Measurements from ENCODE around the gene GIGYF1. TPM values are rescaled to one million over a fixed set of nuclear protein-coding genes. Genes with fewer than 3 reads are reported as not detected.
"Not testable (repeated sequence)": the region's sequence is repeated elsewhere in the genome, so short reads cannot be mapped to it uniquely, and the experiment has no call there.

The GIGYF1 gene
- polyA plus RNA-seq, 1 donor = 39.7 TPM

DNA sequence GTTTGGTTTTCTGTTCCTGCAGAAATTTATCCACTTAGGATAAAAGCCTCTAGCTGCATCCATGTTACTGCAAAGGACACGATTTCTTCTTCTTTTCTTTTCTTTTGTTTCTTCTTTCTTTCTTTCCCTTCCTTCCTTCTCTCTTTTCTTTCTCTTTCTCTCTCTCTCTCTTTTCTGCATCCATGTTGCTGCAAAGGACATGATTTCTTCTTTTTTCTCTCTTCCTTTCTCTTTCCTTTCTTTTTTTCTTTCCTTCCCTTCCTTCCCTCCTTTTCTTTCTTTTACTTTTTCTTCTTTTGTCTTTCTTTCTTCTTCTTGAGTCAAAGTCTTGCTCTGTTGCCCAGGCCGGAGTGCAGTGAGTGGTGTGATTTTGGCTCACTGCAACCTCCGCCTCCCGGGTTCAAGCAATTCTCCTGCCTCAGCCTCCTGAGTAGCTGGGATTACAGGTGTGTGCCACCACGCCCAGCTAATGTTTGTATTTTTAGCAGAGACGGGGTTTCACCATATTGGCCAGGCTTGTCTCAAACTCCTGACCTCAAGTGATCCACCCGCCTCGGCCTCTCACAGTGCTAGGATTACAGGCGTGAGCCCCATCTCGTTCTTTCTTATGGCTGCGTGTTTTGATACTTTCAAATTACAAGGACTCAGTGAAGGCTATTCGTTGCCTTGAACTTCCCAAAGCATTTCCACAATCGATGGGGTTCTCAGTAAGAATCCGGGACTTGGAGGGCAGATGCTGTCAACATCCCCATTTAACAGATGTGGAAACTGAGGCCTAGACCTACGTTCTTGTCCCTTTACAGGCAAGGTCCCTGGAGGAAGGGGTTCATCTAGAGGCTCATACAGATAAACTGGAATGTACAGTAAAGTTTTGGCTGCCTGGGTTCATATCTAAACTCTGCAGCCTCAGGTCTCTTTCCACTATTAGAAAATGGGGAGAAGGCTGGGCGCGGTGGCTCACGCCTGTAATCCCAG lies 22.4 kb downstream of the GIGYF1 start:
- DNase-seq = no peak

DNA sequence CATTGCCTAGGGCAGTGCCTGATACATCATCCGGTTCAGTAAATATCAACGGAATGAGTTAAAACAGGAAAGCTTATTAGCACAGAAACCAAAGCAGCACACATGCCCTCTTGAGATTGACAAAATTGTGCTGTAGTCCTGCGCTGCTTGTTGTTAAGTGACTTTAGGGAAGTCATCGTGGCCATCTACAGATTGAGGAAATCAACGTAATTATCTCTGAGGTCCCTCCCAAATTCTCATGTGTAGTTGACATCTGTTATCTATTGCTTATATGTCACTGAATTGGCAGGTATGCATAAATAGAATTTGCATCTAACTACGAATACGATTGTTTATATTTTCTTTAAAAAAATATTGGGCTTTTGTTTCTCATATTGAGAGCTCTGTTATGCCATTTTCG lies 24.0 kb downstream of the GIGYF1 start:
- DNase-seq = no peak

DNA sequence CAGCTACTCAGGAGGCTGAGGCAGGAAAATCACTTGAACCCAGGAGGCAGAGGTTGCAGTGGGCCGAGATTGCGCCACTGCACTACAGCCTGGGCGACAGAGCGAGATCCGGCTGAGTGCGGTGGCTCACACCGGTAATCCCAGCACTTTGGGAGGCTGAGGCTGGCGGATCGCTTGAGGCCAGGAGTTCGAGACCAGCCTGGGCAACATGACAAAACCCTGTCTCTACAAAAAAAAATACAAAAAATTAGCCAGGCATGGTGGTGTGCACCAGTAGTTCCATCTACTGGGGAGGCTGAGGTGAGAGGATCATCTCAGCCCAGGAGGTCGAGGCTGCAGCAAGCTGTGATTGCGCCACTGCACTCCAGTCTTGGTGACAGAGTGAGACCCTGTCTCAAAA lies 24.9 kb downstream of the GIGYF1 start:
- DNase-seq = not testable (repeated sequence)

GRCh38 chr7:100668069-100668449 lies 26.0 kb downstream of the GIGYF1 start:
- DNase-seq = no peak

DNA sequence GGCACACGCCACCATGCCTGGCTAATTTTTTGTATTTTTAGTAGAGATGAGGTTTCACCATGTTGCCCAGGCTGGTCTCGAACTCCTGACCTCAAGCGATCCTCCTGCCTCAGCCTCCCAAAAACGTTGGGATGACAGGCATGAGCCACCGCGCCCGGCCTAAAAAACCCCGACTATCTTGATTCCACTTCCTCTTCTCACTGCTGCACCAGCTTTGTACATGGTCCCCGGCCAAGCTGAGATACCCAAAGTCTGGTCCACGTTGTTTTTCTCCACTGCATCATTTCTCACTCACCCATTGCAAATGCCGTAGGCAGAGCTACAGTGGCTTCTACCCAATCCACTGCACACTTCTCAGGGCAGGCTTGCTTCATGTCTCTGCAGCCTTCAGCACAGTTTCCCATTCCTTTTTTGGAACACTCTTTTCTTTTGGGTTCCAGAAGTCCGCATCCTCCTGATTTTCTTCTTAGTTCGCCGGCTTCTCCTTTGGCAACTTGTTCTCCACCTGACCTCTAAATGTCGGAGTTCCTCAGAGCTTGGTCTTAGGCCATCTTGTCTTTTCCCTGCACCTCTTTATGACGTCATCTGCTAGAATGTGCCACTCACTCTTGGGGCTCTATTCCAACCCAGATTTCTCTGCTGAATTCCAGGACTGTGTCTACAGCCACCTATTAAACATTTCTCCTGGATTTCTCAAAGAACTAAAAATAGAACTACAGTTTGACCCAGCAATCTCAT lies 26.6 kb downstream of the GIGYF1 start:
- no peak for DNase-seq

DNA sequence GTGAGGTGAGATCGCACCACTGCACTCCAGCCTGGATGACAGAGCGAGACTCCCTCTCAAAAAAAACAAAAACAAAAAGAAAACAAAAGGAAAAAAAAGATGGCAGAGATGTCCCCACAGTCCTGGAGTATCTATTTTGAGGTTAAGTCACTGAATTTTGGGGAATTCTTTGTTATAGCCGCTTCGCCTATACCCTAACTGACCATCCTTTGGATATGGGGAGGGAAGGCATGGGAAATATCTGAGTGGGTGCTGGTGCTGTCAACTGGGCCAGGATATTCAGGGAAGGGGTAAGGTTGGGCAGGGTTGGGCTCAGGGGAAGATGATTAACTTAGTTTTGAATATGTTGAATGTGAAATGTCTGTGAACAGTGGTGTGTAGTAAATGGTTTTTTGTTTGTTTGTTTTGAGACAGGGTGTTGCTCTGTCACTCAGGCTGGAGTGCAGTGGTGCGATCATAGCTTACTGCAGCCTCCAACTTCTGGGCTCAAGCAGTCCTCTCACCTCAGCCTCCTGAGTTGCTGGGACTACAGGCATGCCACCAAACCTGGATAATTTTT lies 28.8 kb downstream of the GIGYF1 start:
- no peak for DNase-seq

- not testable (repeated sequence) for DNase-seq
These were observed 31.8 kb downstream of the GIGYF1 start for GRCh38 chr7:100662194-100662776.

- no peak for DNase-seq
These were observed 38.0 kb downstream of the GIGYF1 start, which contains the start of gene ACTL6B for GRCh38 chr7:100655908-100656674. Gene ACTL6B, minus strand, starts transcription at chr7:100656448. Its CDS starts 94 bp downstream, at chr7:100656354.

DNA sequence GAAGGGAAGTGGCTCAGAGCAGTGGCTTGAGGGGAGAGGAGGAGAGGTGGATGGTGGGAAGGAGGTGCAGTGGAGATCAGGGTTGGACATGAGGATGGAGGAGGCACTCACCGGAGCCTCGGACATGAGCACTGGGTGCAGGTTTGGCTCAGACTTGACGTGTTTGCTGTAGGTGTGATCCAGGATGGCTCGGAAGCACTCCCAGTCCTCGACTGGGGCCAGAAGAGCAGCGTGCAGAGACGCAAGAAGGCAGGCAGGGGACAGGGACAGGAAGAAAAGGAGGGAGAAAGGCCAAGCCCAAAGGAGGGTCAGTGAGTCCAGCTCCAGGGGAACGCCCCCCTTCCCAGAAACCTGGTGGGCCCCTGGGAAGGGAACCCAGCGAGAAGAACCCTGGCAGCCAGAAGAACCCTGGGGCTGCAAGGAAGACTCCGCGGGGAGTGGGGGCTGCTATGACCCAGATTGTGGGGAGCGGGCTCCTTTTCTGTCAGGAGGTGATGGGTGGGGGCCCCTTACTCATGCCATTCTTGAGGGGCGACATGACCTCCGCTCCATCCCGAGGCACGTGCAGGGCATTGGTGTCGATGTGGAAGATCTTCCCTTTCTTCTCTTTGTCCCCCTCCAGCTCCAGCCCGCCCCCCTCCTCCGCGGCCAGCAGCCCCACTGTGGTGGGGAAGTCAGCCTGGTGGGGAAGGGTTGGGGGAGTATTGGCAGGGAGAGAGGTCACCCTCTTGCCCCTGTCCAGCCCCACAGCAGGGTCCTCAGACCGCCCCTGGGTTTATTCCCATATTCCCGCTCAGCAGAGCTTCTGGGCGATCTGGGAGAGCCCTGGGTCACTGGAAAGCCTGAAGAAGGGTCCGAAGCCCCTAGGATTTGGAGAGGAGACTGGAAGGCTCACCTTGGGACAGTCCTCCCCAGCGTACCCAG lies 38.9 kb downstream of the GIGYF1 start:
- DNase-seq = no peak

GRCh38 chr7:100649826-100650565 lies 44.1 kb downstream of the GIGYF1 start:
- DNase-seq = no peak

GRCh38 chr7:100642534-100642907 lies 51.5 kb downstream of the GIGYF1 start:
- no peak for DNase-seq

- DNase-seq = no peak
These were observed 52.1 kb downstream of the GIGYF1 start for GRCh38 chr7:100641860-100642533.

DNA sequence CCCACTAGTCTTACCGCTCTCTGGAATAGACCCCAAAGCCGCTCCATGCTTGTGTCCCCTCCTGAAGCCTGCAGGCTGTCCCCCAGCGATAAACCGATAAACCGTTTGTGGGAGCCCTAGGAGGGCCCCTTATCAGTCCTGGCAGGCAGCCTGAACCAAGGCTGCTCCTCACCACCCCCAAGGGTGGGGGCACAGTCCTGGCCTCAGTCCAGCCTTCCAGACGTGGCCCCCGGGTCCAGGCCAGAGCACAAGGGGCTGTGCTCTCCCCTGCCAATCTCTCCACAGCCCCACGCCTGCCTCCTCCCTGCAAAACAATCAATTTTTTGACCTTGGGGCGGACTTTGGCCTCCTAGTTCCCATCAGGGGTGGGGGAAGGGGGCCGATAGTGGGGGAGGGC lies 52.6 kb downstream of the GIGYF1 start, which contains the start of gene TFR2:
TFR2 (minus strand) TSS at position 90 of the 397 bp plus-strand sequence; CDS start at position 47, 43 bp downstream.
- no peak for DNase-seq

DNA sequence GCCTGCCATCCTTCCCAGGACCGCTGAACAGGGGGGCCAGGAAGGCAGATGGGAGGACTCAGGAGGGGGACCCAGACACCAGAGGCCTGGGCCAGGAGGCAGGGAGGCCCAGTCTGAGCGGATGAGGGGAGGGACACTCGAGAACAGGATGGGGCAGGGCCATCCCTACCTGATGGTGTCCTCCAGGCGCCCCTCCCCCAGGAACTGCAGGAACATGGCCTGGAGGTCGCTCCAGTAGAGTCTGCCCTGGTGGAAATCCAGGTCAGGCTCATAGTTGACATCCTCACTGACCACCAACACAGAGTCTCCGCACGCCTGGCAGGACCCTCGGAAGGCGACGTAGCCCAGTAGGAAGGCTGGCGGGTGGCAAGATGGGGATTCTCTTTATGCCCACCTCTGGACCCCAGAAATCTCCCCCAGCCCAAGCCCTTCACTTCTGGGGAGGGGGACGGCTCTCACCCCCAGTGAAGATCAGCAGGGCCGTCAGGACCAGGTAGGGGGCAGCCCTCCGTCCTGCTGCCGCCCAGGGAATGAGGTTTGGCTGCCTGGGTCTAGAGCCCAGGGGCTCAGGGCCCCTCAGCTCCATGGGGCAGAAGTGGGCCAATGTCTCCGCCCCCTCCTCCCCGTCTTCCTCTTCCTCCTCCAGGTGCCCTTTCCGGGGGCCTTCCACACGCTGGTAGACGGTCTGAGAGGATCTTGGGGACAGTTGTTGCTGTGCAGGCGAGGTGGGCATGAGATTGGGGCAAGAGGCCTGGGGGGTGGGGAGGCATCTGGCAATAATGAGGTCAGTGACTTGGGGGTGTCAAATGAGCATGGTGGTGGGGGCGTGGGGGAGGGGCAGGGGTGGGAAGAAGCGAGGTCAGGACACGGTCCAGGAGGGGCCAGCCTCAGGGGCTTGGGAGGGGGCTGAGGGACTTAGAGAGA lies 53.3 kb downstream of the GIGYF1 start:
- no peak for DNase-seq

- DNase-seq = no peak
These were observed 54.0 kb downstream of the GIGYF1 start for GRCh38 chr7:100639995-100640516.

GRCh38 chr7:100632951-100633717 lies 60.9 kb downstream of the GIGYF1 start:
- DNase-seq = peak; percentile 57

GRCh38 chr7:100630066-100630465 lies 64.0 kb downstream of the GIGYF1 start:
- DNase-seq = no peak

Measured in hindlimb muscle (tissue), 1 donor.